Choroid plexus epithelial cell (primary cell): ENCODE data around the gene TMEM108.

Experiments
- DNase-seq: peaks from one replicate; pipeline ENCODE4 v3.0.0-alpha.2; 2010; ENCODE audit warnings: low read depth
- H3K4me3 ChIP-seq: 2 replicates; pipeline ENCODE4 v1.5.1; 2011; ENCODE audit warnings: low read depth, mild to moderate bottlenecking, control low read depth, low read length, moderate library complexity
- TF ChIP-seq, protein P1 (sequence below): conservative IDR thresholded peaks from 2 replicates; pipeline ENCODE4 v1.5.1; 2011; ENCODE audit warnings: low read depth, mild to moderate bottlenecking, control low read depth, inconsistent platforms, low read length, moderate library complexity

The TMEM108 gene

DNA sequence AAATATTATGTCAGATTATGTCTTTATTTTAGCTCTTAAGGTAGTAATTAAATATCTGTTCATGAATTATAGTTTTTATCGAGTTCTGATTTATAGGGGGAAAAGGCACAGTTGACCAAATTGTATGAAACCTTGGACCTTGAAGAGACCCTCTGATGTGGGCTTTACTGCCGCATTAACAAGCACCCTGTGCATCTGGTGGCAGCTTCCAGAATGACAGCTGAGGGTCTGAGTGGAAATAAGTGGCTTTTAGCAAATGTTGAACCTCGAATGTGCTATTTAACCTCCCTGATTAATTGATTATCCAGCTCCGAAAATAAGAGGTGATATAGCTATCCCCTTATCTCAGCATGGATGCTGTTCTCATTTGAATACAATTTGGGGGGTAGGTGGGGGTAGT lies 87.0 kb downstream of the TMEM108 start:
- H3K4me3 ChIP-seq, result no peak overlapping the region
- TF ChIP-seq, protein P1, sequence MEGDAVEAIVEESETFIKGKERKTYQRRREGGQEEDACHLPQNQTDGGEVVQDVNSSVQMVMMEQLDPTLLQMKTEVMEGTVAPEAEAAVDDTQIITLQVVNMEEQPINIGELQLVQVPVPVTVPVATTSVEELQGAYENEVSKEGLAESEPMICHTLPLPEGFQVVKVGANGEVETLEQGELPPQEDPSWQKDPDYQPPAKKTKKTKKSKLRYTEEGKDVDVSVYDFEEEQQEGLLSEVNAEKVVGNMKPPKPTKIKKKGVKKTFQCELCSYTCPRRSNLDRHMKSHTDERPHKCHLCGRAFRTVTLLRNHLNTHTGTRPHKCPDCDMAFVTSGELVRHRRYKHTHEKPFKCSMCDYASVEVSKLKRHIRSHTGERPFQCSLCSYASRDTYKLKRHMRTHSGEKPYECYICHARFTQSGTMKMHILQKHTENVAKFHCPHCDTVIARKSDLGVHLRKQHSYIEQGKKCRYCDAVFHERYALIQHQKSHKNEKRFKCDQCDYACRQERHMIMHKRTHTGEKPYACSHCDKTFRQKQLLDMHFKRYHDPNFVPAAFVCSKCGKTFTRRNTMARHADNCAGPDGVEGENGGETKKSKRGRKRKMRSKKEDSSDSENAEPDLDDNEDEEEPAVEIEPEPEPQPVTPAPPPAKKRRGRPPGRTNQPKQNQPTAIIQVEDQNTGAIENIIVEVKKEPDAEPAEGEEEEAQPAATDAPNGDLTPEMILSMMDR, result no peak
- DNase-seq, result no peak

DNA sequence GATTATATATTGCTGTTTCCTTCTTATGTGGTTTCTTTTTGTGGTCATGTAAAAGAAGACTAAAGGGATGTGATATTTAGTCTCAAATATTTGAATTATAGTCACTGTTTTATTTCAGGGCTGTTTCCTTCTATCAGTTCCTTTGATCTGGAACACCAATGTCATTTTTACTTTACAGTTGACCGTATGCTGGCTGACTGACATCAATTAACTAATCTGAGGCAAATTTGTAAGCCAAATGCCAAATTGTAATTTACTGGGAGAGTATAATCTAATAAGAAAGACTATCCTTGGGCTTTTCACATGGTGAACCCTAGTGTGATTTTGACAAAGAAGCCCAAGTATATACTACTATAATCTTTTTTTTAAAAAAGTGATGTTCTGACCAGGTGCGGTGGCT lies 87.6 kb downstream of the TMEM108 start:
- H3K4me3 ChIP-seq, result no peak overlapping the region

DNA sequence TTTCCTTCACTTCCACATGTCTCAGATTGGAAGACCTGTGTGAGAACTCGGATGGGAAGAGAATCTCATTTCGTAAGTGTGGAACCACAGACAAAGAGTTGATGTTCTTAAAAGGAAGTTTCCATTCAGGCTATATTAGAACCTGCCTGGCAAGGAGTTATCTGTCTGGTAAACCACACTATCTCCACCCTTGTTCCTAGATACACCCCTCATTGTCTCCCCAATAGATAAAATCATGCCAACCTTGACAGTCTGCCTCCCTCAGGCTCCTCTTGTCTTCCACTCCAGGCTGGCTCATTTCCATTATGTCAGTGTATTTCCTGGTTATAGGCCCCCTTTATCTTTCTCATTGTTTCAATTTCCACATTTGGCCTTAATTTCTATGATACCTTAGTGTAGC lies 89.2 kb downstream of the TMEM108 start:
- no peak for DNase-seq
- no peak overlapping the region for H3K4me3 ChIP-seq
- TF ChIP-seq, protein P1, result no peak

More for the DNA sequence above, 87.6 kb downstream of the TMEM108 start:
- DNase-seq, result no peak
- TF ChIP-seq, protein P1, result no peak

DNA sequence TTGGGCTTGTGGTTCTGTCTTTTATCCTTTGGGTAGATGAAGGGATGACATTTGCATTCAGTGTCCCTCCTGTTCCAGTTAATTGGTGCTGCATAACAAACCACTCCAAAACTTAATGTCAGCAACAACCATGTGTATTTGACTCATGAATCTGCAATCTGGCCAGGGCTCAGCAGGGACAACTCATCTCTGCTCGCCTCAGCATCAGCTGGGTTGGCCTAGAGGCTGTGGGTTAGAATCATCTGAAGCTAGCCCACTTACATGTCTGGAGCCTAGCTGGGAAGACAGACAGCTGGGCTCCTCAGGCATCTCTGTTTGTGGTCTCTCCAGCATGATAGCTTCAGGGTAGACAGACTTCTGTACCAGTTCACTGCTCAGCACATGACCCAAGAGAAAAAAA lies 92.0 kb downstream of the TMEM108 start:
- H3K4me3 ChIP-seq, result no peak overlapping the region
- TF ChIP-seq, protein P1, result no peak
- DNase-seq, result no peak

DNA sequence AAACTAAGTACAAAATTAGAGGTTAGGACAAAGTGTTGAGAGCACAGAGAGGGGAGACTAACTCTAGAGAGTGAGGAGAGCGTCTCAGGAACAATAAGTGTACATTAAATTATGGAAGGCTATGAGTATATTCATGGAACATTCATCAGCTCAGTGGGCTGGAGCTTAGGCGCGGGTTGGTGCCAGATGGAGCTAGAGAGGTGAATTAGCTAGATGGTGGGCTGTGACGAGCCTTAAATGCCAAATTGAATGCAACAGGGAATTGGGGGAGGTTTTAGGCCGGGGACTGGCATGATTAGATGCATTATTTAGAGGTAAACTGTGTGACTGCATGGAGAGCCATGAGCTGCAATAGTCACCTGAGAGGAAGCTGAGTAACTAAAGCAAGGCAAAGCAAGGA lies 97.1 kb downstream of the TMEM108 start:
- H3K4me3 ChIP-seq, result no peak overlapping the region
- TF ChIP-seq, protein P1, result no peak
- no peak for DNase-seq

DNA sequence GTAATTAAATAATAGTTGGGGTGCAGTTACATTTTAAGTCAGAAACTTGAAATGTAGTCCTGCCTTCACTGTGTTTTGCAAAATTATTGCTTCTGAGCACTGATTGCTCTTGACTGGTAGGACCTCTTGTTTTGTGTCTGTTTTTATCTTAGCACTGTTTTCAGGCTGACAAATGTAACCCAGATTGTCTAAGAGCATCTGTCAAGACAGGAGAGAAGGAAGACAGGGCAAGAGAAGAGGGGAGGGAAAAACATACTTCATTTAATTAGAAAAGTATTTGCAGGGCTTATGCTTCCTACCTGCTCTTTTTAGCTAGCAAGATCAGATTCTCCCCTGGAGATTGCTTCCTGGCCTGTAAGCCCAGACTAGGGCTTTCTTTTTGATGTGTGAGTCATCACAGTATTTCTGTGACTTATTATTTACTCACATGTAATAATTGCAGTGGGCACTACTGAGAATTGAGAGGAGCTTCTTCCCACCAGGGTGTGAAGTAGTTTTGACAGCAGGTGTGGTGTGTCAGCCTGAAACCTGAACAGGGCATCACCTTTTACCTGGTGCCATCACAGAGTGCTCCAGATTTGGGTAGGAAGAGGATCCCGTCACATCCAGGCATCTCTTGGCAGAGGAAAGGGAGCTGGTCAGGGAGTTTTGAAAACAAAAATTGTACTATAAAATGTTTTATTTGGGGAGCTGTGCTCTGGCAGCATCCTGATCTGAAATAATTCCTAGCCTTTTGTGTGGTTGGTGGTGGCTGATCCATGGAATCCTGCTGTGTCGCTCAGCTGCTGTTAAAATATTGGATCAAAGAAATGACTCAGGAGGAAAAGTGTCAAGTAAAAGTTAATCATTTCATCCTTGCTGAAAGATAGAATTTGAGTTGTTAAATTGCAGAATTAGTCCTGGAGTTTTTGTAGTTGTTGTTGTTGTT lies 98.2 kb downstream of the TMEM108 start:
- no peak overlapping the region for H3K4me3 ChIP-seq
- DNase-seq, result peak; percentile 12
- TF ChIP-seq, protein P1, result no peak
